GM12801 (cell line): ENCODE measurements around the gene CALN1.

Experiments used
- CTCF ChIP-seq: IDR thresholded peaks from one replicate; pipeline ENCODE4 v1.5.1; 2011; ENCODE audit warnings: control low read depth; ENCODE audit not compliant: insufficient read length; ENCODE audit errors: extremely low read depth

CALN1 gene

GRCh38 chr7:72430531-72430930, 18.4 kb upstream of the CALN1 start:
- TF ChIP-seq CTCF = no peak

DNA sequence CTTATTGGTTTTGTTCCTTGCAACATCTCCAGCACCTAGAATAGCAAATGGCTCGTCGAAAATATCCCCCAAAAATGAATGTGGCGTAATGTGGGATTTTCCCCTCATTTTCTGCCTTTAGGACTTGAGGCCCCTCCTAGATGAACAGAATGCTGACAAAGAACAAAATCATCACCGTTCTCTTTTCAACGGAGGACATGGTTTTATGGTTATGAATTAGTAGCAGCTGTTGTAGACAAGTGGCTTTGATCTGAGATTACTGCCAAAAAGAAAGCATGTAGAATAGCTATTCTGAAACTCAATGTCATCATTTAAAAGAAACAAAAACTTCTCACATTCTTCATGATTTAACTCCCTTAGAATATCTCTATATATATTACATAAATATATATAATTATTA, 17.2 kb upstream of the CALN1 start:
- no peak for TF ChIP-seq CTCF

DNA sequence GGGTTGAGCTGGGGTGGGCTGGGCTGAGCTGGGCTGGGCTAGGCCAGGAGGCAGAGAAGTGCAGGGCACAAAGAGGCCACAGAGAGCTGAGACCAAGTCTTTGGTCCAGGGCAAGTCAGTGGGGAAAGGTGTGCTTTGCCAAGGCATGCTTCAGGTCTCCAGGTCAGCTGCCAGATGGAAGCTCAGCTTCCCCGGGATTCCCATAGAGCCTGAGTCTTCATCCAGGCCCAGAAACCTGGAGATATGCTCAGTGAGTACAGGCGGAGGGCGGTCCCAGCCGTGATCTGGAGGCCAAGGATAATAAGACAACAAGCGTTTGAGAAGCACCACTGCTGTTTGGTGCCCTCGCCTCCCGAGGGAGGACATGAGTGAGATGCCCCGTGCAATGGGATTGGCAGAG, 4.7 kb upstream of the CALN1 start:
- no peak for TF ChIP-seq CTCF

- TF ChIP-seq CTCF = no peak
These were observed 3.4 kb upstream of the CALN1 start for GRCh38 chr7:72415586-72415985.

DNA sequence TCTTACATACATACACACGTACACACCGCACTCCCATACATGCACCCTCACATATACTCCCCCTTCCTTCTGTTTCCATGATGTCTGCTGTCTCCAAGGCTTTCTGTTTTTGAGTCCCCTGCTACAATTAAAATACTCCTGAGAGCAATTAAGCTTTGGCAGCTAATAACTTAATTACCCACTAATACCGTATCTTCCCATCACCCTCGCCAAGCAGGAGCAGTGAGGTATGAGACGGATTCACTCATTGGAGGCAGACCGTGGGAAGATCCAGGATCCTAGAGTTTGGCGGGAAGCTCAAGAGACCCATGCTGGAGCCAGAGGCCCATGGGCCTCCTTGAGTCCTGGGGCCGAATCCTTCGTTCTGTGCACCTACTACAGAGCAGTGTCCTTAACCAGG, 1.7 kb upstream of the CALN1 start:
- no peak for TF ChIP-seq CTCF

DNA sequence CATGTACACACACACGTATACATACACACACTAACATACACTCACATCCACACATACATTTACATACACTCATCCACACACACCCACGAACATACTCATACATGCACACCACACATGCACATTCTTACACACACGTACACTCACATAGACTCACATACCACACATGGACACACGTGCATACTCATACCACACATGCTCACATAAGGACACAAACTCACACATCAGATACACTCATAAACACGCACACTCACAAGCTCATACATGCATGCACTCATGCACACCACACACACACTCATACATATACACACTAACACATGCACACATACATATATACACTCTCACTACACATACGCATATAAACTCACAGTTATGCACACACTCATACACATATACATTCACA, 1.2 kb upstream of the CALN1 start:
- TF ChIP-seq CTCF = no peak

- no peak for TF ChIP-seq CTCF
These were observed 719 bp downstream of the CALN1 start for GRCh38 chr7:72411419-72411818.

GRCh38 chr7:72409638-72410015, 2.5 kb downstream of the CALN1 start:
- no peak for TF ChIP-seq CTCF
